ENCODE data around the gene KRT85.
"Not testable (repeated sequence)": the region's sequence is repeated elsewhere in the genome, so short reads cannot be mapped to it uniquely, and the experiment has no call there.

KRT85 gene

DNA sequence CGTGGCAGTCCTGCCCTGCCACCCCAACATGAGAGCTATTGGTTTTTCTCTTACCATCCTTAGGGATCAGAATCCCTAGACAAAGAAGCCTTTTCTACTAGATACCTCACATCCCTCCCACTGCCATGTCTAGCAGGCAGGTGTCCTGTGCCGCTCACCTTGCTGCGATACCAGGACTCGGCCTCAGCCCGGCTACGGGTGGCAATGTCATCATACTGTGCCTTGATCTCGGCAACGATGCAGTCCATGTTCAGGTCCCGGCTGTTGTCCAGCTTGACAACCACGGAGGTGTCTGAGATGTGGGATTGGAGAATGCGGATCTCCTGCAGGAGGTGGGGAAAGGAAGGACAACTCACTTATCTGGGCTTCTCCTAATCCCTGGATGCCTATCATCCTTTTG is 50.6 kb downstream of the KRT85 start:
- Histone ChIP-seq H3K36me3 (no peaks in the 10 kb centered on the region), H3K4me3 (ENCODE audit: low read depth, low read length) (no peak overlapping the region), H3K4me1 (no peaks in the 10 kb centered on the region), H3K27me3 (peaks cover 37% of the 10 kb centered on the region), H3K9me3 (no peaks in the 10 kb centered on the region)
- TF ChIP-seq, protein P1, sequence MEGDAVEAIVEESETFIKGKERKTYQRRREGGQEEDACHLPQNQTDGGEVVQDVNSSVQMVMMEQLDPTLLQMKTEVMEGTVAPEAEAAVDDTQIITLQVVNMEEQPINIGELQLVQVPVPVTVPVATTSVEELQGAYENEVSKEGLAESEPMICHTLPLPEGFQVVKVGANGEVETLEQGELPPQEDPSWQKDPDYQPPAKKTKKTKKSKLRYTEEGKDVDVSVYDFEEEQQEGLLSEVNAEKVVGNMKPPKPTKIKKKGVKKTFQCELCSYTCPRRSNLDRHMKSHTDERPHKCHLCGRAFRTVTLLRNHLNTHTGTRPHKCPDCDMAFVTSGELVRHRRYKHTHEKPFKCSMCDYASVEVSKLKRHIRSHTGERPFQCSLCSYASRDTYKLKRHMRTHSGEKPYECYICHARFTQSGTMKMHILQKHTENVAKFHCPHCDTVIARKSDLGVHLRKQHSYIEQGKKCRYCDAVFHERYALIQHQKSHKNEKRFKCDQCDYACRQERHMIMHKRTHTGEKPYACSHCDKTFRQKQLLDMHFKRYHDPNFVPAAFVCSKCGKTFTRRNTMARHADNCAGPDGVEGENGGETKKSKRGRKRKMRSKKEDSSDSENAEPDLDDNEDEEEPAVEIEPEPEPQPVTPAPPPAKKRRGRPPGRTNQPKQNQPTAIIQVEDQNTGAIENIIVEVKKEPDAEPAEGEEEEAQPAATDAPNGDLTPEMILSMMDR (IDR thresholded peaks at IDR 0.05; ENCODE audit: low read depth, low read length), result no peak
- DNase-seq, result no peak

DNA sequence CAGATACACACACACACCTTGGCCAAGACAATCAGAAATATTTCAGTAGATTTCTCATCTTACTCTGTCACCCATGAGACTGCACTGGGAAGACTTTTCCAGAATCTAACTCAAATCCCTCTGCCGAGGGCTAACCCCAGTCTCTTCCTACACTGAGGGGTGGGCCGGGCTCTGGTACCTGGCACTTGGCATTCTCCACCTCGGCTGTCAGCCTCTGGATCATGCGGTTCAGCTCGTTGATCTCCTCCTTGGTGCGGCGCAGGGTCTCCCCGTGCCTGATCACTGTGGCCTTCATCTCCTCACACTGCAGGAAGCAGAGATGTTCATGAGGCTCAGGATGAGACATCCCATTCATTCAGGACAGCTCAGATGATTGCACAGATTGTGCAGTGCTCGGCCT is 51.0 kb downstream of the KRT85 start:
- H3K9me3 ChIP-seq, result no peaks in the 10 kb centered on the region
- DNase-seq, result no peak
- peaks cover 33% of the 10 kb centered on the region for H3K27me3 ChIP-seq
- TF ChIP-seq, protein P1 (IDR thresholded peaks at IDR 0.05; ENCODE audit: low read depth, low read length), result no peak
- H3K4me3 ChIP-seq (ENCODE audit: low read depth, low read length), result no peak overlapping the region
- no peaks in the 10 kb centered on the region for H3K36me3 ChIP-seq
- no peaks in the 10 kb centered on the region for H3K4me1 ChIP-seq

DNA sequence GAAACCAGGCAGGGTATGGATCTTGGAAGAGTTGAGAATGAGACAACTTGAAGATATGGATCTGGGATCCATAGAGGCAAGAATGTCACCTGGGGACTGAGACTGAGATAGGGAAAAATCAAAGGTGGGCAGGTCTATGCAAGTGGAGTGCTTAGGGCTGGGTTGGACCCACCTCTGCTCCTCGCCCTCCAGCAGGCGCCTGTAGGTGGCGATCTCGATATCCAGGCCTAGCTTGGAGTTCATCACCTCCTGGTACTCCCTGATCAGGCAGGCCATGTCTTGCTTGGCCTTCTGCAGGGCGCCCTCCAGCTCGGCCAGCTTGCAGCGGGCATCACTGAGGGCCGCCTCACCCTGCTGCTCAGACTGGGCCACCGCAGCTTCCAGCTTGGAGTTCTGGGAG is 51.6 kb downstream of the KRT85 start:
- H3K36me3 ChIP-seq; H3K4me3 ChIP-seq (ENCODE audit: low read depth, low read length); H3K9me3 ChIP-seq; H3K4me1 ChIP-seq: not testable (repeated sequence)
- peaks cover 31% of the 10 kb centered on the region for H3K27me3 ChIP-seq
- DNase-seq, result peak; percentile 52
- TF ChIP-seq, protein P1 (IDR thresholded peaks at IDR 0.05; ENCODE audit: low read depth, low read length), result peak; percentile 52

DNA sequence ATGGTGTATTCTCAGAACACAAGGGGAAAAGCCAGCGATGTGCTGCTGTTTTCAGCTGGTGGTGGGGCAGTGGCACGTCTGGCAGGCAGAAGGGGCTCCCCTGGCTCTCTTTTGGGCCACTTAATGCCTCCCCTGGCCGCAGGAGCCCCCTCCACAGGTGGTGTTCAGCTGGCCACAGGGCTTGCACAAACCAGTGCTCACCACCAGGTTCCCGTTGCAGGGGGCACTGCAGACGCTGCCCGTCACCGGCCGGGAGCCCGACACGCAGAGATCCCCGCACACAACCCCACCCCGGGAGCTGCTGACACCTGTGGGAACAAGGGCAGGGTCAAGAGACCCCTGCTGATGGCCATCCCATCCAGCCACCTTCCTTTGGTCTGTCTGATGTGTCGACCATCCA is 52.8 kb downstream of the KRT85 start:
- Histone ChIP-seq H3K27me3 (peaks cover 26% of the 10 kb centered on the region), H3K4me1 (no peaks in the 10 kb centered on the region), H3K4me3 (ENCODE audit: low read depth, low read length) (no peak overlapping the region), H3K36me3 (no peaks in the 10 kb centered on the region), H3K9me3 (no peaks in the 10 kb centered on the region)
- TF ChIP-seq, protein P1 (IDR thresholded peaks at IDR 0.05; ENCODE audit: low read depth, low read length), result no peak
- DNase-seq, result no peak

DNA sequence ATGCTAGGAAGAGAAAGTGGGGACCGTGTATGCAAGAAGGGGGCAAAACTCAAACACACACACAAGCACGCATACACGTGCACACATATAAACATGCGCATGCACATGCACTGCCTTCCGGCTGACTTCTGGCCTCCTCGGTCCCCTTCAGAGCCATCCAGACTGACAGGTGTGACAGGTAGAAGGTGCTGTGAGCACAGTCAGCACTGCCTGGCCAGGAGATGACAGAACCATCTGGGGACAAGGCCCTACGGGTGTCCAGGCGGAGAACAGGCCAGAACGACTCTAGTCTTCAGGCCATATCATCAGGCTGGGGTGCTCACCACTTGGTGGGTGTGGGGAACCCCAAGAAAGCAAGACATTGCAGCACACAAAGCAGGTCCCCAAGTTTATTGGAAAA is 53.4 kb downstream of the KRT85 start:
- no peak overlapping the region for H3K4me3 ChIP-seq (ENCODE audit: low read depth, low read length)
- no peak for DNase-seq
- peaks cover 24% of the 10 kb centered on the region for H3K27me3 ChIP-seq
- H3K36me3 ChIP-seq, result no peaks in the 10 kb centered on the region
- TF ChIP-seq, protein P1 (IDR thresholded peaks at IDR 0.05; ENCODE audit: low read depth, low read length), result no peak
- no peaks in the 10 kb centered on the region for H3K9me3 ChIP-seq
- H3K4me1 ChIP-seq, result no peaks in the 10 kb centered on the region

DNA sequence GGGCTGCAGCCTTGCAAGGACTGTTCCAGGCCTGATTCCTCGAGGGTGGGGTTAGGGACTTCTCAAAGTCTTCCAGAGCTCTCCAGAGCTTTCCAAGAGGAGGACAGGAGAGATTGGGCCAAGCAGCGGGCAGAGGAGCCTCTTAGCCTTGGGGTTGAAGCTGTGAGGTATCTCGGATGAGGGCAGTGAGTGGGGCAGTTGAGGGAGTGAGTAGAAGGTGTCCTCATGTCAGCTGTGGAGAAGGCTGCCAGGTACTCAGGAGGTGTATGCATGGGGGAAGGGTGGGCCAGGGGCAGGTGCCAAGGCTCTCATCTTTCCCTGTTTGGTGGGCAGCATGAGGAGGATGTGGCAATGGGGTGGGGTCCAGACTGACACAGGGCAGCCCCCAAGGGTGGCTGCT is 53.8 kb downstream of the KRT85 start:
- TF ChIP-seq, protein P1 (IDR thresholded peaks at IDR 0.05; ENCODE audit: low read depth, low read length), result no peak
- H3K9me3 ChIP-seq, result no peaks in the 10 kb centered on the region
- no peaks in the 10 kb centered on the region for H3K4me1 ChIP-seq
- H3K36me3 ChIP-seq, result no peaks in the 10 kb centered on the region
- H3K4me3 ChIP-seq (ENCODE audit: low read depth, low read length), result no peak overlapping the region
- peaks cover 25% of the 10 kb centered on the region for H3K27me3 ChIP-seq
- no peak for DNase-seq
